Astrocyte (in vitro differentiated cells and primary cell): ENCODE results near the gene HLA-B.

Experiments
- EZH2 ChIP-seq: IDR thresholded peaks from 2 replicates; pipeline ENCODE4 v1.6.1; 2012; ENCODE audit warnings: mild to moderate bottlenecking, low read length, inconsistent platforms; ENCODE audit not compliant: insufficient read depth
- TF ChIP-seq, protein P1 (sequence below): IDR thresholded peaks from 2 replicates; pipeline ENCODE4 v1.5.1; 2011; ENCODE audit warnings: low read depth, mild to moderate bottlenecking, inconsistent platforms, low read length, moderate library complexity; ENCODE audit not compliant: insufficient read depth

DNA sequence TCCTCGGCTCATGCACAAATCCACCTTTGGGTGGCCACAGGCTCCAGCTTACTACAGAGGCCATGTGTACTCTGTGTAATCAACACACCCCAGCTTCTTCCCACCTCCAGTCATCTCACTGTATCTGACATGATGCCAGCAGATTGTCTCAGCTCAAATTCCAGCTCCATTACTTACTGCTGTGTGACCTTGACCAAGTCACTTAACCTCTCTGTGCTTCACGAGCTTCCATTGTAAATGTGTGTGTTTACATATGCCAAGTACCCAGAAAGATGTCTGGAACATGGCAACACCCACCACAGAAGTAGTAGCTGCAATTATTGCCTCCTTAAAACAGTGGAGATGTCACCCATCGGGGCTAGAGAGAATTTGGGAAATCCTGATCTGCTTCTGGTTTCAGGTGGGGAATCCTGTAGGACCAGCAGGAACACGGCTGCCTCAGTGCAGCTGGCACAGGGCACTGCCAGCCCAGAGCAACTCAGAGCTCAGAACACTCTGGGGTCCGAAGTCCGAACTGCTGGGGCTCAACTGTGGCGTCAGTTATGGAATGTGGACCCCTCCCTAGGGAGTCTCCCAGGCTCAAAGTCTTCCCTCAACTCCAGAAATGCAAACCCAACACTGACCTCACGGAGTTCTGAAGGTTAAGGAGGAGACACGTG, 21.2 kb upstream of the HLA-B start:
- TF ChIP-seq, protein P1, sequence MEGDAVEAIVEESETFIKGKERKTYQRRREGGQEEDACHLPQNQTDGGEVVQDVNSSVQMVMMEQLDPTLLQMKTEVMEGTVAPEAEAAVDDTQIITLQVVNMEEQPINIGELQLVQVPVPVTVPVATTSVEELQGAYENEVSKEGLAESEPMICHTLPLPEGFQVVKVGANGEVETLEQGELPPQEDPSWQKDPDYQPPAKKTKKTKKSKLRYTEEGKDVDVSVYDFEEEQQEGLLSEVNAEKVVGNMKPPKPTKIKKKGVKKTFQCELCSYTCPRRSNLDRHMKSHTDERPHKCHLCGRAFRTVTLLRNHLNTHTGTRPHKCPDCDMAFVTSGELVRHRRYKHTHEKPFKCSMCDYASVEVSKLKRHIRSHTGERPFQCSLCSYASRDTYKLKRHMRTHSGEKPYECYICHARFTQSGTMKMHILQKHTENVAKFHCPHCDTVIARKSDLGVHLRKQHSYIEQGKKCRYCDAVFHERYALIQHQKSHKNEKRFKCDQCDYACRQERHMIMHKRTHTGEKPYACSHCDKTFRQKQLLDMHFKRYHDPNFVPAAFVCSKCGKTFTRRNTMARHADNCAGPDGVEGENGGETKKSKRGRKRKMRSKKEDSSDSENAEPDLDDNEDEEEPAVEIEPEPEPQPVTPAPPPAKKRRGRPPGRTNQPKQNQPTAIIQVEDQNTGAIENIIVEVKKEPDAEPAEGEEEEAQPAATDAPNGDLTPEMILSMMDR: no peak
- TF ChIP-seq EZH2: no peak
